HG03565 (cell line): Measurements from ENCODE around the gene SNTB2.
"Not testable (repeated sequence)": the region's sequence is repeated elsewhere in the genome, so short reads cannot be mapped to it uniquely, and the experiment has no call there.

ENCODE experiments used
- ATAC-seq: cut with Tn5 transposase; IDR thresholded peaks from one replicate; pipeline ENCODE4 v1.9.1; 2021; ENCODE audit warnings: mild to moderate bottlenecking, moderate library complexity; ENCODE audit not compliant: unreplicated experiment

SNTB2 gene

DNA sequence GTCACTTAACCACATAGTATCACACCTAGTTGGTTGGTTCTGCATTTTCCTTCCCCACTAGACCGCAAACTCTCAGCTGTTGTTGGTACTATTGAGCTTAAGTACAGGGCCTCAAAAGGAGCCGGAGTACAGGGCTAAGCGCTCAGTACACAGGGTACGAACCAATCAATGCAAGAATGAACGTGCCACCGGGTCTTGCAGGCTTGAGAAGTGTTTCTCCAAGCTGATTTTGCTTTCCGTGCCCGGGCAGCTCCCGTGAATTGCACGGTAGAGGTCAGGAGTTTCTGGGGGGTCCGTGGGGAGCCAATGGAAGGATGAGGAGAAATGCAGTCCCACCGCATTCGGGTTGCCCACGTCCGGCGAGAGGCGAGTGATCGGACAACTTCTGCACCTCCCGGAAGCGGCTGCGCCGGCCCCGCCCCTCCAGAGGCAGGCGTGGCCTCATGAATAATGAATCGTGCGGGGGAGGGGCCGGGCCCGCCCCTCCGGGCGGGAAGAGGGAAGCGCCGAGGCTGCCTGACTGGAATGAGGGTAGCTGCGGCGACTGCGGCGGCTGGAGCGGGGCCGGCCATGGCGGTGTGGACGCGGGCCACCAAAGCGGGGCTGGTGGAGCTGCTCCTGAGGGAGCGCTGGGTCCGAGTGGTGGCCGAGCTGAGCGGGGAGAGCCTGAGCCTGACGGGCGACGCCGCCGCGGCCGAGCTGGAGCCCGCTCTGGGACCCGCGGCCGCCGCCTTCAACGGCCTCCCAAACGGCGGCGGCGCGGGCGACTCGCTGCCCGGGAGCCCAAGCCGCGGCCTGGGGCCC lies at the start of gene SNTB2:
Gene SNTB2, plus strand, starts transcription at position 523 of the 804 bp plus-strand sequence. Its CDS starts 3 bp downstream, at position 526.
- ATAC-seq: peak; percentile 60

- ATAC-seq: no peak
These were observed 48.4 kb upstream of the SNTB2 start for GRCh38 chr16:69138608-69139007.

DNA sequence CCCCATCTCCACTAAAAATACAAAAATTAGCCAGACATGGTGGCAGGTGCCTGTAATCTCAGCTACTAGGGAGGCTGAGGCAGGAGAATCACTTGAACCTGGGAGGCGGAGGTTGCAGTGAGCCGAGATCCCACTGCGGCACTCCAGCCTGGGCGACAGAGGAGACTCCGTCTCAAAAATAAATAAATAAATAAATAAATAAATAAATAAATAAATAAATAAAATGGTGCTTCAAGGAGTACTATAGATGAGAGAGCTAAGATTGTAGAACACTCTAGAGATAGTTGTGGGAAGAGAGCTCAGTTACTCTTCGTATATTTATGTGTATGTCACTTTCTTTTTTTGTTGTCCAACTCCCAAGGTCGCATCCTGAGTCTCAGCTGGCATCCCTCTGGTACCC lies 47.5 kb upstream of the SNTB2 start:
- not testable (repeated sequence) for ATAC-seq

DNA sequence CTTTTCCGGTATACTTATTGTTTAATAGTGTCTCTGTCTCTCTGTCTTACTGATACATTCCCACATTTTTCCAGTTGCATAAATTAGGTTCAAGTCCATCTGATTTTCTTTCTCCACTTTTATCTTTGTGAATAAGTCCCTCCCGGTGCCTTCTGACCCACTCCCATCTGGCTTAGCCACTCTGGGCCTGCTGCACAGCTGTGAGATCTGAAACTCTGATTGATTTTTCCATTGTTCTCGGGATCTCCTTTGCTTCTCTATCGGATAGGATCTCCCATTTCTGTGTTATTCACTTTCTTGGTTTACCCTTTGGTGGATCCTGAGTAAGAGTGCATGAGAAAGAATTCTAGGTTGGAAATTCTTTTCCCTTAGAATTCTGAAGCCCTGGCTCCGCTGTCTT lies 46.0 kb upstream of the SNTB2 start:
- no peak for ATAC-seq

DNA sequence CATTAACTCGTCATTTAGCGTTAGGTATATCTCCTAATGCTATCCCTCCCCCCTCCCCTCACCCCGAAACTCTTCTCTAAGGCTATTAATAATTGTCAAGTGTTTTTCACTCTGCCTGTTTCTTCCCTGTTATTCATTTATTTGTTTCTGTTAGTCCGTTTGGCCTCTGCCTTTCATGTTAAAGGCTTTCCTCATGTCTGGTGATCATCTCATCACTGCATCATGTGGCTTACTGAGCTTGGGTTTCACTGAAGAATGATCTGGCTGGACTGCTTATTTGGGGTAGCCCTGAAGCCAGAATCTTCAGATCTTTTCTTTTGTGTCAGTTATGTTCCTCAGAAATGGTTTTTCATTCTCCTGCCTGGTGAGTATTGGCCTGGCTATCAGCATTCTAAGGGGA lies 45.0 kb upstream of the SNTB2 start:
- no peak for ATAC-seq

DNA sequence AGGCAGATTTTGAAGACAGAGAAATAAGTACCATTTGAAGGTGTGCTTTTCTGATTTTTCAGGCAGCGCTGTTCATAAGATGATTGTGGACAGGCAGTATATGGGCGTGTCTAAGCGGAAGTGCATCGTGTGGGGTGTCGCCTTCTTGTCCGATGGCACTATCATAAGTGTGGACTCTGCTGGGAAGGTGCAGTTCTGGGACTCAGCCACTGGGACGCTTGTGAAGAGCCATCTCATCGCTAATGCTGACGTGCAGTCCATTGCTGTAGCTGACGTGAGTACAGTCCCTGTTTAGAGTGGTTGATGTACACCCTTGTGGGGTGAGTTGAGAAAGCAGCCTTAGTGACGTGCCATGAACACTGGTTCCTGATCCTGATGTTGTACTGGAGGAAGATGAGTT lies 43.8 kb upstream of the SNTB2 start:
- ATAC-seq: no peak

- ATAC-seq: no peak
These were observed 41.3 kb upstream of the SNTB2 start for GRCh38 chr16:69145658-69146057.

- ATAC-seq: not testable (repeated sequence)
These were observed 37.3 kb upstream of the SNTB2 start for GRCh38 chr16:69149621-69150020.

DNA sequence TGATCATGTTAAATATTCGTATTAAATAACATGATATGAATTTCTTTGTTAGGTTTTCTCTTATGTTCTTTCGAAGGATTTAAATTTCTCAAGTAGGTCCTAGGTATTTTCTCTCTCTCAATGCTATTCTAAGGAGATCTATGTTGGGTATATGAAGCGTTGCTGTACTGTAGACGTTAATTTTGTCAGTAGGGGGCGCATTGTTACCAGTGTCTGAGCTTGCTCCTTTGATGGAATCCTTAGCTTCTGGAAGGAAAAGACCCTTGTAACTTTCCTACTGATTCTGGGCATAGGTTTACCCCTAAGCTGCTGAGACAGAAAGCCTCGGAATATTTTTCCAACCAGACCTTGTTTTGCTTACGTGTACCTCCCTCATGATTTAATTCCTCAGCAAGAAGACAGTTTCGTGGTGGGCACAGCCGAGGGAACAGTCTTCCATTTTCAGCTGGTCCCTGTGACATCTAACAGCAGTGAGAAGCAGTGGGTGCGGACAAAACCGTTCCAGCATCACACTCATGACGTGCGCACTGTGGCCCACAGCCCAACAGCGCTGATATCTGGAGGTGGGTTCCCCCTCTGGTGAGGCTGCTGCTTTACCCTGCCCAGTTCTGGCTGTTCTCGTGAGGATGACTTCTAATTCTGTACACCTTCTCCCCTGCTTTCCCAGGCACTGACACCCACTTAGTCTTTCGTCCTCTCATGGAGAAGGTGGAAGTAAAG lies 36.7 kb upstream of the SNTB2 start:
- ATAC-seq: no peak

- ATAC-seq: no peak
These were observed 29.8 kb upstream of the SNTB2 start for GRCh38 chr16:69157196-69157595.

GRCh38 chr16:69160192-69160591 lies 26.8 kb upstream of the SNTB2 start:
- ATAC-seq: no peak

DNA sequence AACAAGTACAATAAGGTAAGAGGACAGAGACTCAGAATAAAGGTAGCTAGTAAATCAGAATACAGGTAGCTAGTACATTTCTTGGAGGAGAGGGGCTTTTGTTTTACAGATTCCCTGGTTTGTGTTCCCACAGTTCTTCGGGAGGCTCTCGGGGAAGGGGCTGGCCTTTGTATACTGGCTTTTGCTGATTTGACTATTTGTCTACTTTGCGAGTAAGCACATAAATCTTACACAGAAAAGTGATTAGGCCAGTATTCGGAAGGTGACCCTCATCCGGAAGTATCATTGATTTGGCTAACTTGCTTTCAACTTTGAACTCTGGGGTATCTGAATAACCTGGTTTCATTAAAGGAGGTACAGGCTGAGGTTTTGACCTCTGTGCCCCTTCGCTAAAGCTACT lies 21.4 kb upstream of the SNTB2 start:
- no peak for ATAC-seq

- no peak for ATAC-seq
These were observed 20.6 kb upstream of the SNTB2 start for GRCh38 chr16:69166221-69166833.

DNA sequence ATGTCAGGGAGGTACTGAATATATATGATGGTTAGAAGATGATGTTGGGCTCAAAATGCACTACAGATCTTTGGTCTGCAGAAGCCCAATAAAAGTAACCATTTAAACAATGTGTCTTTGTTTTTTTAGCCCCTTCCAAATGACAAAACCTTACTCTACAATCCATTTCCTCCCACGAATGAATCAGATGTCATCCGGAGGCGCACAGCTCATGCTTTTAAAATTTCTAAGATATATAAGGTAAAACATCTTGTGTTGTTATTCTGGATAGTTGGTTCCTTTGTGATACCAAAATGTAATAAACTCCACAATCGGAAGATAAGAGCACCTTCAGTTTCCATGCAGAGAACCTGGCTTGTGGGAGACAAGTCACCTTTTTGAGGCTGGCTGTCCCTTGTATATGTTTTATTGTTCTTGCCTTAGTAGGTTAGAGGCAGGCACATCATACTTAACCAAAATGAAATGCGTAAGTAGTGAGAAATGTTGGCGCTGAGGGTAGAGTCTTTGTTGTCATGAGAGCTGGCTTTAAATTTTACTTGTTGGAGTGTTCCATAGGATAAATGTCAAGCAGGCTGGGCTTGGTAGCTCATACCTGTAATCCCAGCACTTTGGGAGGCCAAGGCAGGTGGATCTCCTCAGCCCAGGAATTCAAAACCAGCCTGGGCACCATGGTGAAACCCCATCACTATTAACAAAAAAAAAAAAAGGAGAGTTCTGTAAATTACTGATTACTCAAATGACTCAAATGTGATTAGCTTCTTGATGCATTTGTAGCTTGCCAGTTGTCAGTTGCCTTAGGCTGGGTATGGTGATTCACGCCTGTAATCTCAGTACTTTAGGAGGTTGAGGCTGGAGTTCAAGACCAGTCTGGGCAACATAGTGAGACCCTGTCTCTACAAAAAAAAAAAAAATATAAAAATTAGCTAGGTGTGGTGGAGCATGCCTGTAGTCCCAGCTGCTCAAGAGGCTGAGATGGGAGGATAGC lies 19.7 kb upstream of the SNTB2 start:
- ATAC-seq: no peak

DNA sequence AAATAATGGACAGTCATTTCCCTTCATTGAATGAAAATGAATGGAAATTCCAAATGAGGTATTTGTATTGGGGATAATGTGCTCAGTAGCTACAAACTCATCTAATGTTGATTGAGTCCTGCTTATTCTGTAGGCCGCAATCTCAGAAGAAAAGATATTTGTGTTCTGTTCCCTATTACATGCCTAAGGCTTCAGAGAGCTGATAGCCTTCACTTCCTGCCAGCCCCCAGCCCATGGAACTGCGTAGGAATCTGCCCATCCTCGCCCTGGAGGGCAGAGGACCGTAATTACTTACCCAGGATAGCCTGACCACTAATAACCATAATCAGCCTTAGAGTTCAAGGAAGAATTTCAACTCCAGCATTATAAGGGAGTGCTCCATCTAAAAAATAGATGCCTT lies 17.9 kb upstream of the SNTB2 start:
- ATAC-seq: no peak

- no peak for ATAC-seq
These were observed 17.2 kb upstream of the SNTB2 start for GRCh38 chr16:69169607-69170352.

DNA sequence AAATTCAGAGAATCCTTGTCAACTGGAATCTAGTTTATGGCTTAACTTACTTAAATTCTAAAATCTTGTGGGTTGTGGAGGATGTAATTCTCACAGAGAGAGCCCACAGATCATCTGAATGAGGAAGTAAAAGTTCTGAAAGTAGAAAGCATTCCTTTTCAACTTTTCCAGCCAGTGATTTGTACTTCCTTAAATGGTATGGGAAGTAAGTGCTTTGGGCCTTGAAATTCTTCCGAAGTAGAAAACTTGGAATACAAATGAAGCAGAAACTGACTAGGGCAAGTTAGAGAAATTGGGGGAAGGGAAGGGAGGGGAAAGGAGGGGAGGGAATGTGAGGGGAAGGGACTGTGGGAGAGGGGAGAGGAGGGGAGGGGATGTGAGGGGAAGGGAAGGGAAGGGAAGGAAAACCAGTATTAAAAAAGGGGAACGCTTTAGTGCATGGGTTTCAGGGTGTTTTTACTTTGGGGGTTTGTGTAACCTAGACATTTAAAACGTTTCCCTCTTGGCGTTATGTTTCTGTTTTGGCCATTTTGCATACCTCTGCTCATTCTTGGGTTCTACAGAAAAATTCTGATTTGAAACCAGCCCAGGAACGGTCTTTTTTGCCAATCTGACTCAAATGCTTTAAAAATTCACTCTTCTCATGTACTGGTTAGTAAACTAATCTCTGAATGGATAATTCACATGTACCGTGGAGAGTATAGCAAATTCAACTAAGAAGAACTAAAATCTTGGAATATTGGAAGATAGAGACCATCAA lies 15.5 kb upstream of the SNTB2 start:
- no peak for ATAC-seq

- no peak for ATAC-seq
These were observed 10.7 kb upstream of the SNTB2 start for GRCh38 chr16:69176033-69176800.
